Measurements from ENCODE around the gene SLIT3.

SLIT3 gene

GRCh38 chr5:169300468-169301385 lies at the start of gene SLIT3:
Gene SLIT3, minus strand, starts transcription at chr5:169301139. Its CDS starts 430 bp downstream, at chr5:169300709.
- Mint-ChIP-seq H3K9me3 (no peaks in the 10 kb centered on the region), H3K27me3 (peaks cover 26% of the 10 kb centered on the region), H3K4me3 (no peak within 1 kb of the TSS), H3K36me3 (no peaks in the 10 kb centered on the region), H3K4me1 (peaks cover 7% of the 10 kb centered on the region), H3K27ac (no peak within 1 kb of the TSS)

DNA sequence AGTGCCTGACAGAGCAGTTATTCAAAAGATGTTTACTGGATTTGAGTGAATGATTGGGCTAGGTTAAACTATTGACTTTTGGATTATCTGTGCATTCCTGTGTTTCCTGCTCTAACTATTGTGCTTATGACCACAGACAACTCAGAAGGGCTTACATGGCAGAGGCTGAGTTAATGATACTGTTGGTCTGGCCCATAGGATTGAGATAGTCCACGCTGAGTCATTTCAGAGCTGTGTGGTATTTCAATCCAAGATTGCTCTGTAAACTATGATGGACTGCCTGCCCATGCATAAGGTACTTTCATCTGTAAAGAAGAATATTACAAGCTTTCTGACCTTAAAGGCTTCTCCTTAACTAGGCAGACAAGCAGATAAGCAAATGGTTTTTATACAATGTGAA lies 49.1 kb upstream of the SLIT3 start:
- Mint-ChIP-seq H3K27me3 (peaks cover 4% of the 10 kb centered on the region), H3K36me3 (no peaks in the 10 kb centered on the region), H3K4me3 (no peak overlapping the region), H3K4me1 (no peaks in the 10 kb centered on the region), H3K27ac (no peak overlapping the region), H3K9me3 (no peaks in the 10 kb centered on the region)

DNA sequence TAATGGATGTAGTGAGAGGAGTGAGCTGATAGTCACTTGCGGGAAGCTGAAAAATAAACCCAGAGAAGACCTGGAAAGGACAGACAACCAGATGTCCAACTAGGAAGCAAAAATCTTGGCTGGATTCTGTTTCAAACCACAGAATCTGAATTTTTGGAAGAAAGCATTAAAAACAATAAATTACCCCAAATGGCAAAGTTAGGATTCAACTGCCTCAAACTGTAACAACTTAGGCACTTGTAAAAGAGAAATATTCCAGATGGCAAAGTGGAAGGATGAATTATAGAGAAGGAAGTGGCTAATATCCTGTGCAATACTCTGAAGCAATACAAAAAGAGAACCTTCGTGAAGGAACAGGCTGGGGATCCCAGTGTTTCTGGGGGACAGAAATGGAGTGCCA lies 46.8 kb upstream of the SLIT3 start:
- peaks cover 2% of the 10 kb centered on the region for H3K27me3 Mint-ChIP-seq
- no peaks in the 10 kb centered on the region for H3K9me3 Mint-ChIP-seq
- H3K4me3 Mint-ChIP-seq = no peak overlapping the region

GRCh38 chr5:169344629-169345028 lies 43.7 kb upstream of the SLIT3 start:
- no peaks in the 10 kb centered on the region for H3K9me3 Mint-ChIP-seq
- no peaks in the 10 kb centered on the region for H3K27me3 Mint-ChIP-seq
- no peaks in the 10 kb centered on the region for H3K4me1 Mint-ChIP-seq
- H3K27ac Mint-ChIP-seq = no peak overlapping the region
- no peaks in the 10 kb centered on the region for H3K36me3 Mint-ChIP-seq
- H3K4me3 Mint-ChIP-seq = no peak overlapping the region

More for the DNA sequence above, 46.8 kb upstream of the SLIT3 start:
- no peaks in the 10 kb centered on the region for H3K4me1 Mint-ChIP-seq
- no peaks in the 10 kb centered on the region for H3K36me3 Mint-ChIP-seq
- no peak overlapping the region for H3K27ac Mint-ChIP-seq

GRCh38 chr5:169343766-169344165 lies 42.8 kb upstream of the SLIT3 start:
- H3K4me1 Mint-ChIP-seq = no peaks in the 10 kb centered on the region
- H3K9me3 Mint-ChIP-seq = no peaks in the 10 kb centered on the region
- H3K36me3 Mint-ChIP-seq = no peaks in the 10 kb centered on the region
- no peaks in the 10 kb centered on the region for H3K27me3 Mint-ChIP-seq
- H3K4me3 Mint-ChIP-seq = no peak overlapping the region
- H3K27ac Mint-ChIP-seq = no peak overlapping the region

GRCh38 chr5:169341556-169341955 lies 40.6 kb upstream of the SLIT3 start:
- Mint-ChIP-seq H3K27me3 (no peaks in the 10 kb centered on the region), H3K4me3 (no peak overlapping the region), H3K27ac (no peak overlapping the region), H3K9me3 (no peaks in the 10 kb centered on the region), H3K4me1 (no peaks in the 10 kb centered on the region), H3K36me3 (no peaks in the 10 kb centered on the region)

- peaks cover 5% of the 10 kb centered on the region for H3K27me3 Mint-ChIP-seq
- H3K36me3 Mint-ChIP-seq = no peaks in the 10 kb centered on the region
- no peaks in the 10 kb centered on the region for H3K9me3 Mint-ChIP-seq
- no peaks in the 10 kb centered on the region for H3K4me1 Mint-ChIP-seq
- no peak overlapping the region for H3K27ac Mint-ChIP-seq
- H3K4me3 Mint-ChIP-seq = no peak overlapping the region
Measured at GRCh38 chr5:169339869-169340268, 38.9 kb upstream of the SLIT3 start.

DNA sequence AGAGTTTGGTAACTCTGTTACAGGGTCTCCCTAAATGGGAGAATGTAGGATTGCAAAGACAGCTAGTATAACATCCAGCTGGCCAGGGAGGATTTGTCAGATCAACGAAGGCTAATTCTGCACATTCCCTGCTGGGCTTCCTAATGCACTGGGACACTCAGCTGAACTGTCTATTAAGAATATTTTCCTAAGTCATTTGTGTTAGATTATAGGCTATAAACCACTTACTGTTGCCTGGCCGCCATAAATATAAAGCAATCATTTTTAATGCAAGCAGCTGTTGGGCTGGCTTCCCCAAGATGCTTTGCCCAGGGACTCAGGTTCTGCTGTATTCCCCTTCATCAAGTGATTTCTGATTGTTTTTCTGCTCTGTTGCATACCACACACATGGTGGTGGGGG lies 35.3 kb upstream of the SLIT3 start:
- no peaks in the 10 kb centered on the region for H3K36me3 Mint-ChIP-seq
- H3K9me3 Mint-ChIP-seq = no peaks in the 10 kb centered on the region
- H3K27ac Mint-ChIP-seq = no peak overlapping the region
- peaks cover 10% of the 10 kb centered on the region for H3K27me3 Mint-ChIP-seq
- H3K4me1 Mint-ChIP-seq = no peaks in the 10 kb centered on the region
- no peak overlapping the region for H3K4me3 Mint-ChIP-seq

DNA sequence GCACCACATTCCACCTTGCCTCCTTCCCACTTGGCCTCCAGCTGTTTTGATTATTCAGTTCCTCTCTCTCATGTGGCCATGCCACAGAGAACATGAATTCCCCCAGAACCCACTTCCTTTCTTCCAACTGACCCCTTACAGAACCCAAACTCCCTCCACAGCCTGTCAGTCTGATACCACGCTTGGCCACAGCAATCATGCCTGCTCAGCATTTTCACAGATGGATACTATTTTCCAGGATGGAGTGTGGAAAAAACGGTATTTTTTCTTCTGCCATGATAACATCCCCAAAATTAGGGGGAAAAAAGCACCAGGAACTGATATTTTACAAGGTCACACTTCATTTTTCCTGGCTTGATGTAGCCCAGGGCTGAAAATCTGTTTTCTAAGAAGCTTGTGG lies 34.9 kb upstream of the SLIT3 start:
- H3K27me3 Mint-ChIP-seq = peaks cover 10% of the 10 kb centered on the region
- H3K4me1 Mint-ChIP-seq = no peaks in the 10 kb centered on the region
- no peaks in the 10 kb centered on the region for H3K9me3 Mint-ChIP-seq
- H3K4me3 Mint-ChIP-seq = no peak overlapping the region
- H3K36me3 Mint-ChIP-seq = no peaks in the 10 kb centered on the region
- no peak overlapping the region for H3K27ac Mint-ChIP-seq

DNA sequence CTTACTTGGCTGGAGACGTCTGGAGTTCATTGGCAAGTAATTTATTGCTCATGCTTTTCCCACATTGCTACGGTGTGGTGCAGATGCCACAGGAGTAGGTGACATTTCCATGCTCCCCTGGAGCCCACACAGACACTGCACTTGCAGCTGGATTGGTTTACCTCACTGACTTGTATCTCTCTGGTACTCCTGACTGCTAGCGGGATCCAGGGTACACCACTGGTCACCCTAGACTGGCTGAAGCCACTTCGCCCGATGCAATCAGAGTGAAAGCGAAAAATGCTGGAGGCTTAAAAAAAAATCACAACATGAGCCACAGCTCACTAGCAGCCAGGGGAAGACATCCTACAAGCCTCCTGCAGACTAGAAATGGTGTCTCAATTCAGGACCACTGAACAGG lies 32.6 kb upstream of the SLIT3 start:
- peaks cover 10% of the 10 kb centered on the region for H3K27me3 Mint-ChIP-seq
- H3K36me3 Mint-ChIP-seq = no peaks in the 10 kb centered on the region
- no peaks in the 10 kb centered on the region for H3K4me1 Mint-ChIP-seq
- no peak overlapping the region for H3K27ac Mint-ChIP-seq
- no peaks in the 10 kb centered on the region for H3K9me3 Mint-ChIP-seq
- H3K4me3 Mint-ChIP-seq = no peak overlapping the region

DNA sequence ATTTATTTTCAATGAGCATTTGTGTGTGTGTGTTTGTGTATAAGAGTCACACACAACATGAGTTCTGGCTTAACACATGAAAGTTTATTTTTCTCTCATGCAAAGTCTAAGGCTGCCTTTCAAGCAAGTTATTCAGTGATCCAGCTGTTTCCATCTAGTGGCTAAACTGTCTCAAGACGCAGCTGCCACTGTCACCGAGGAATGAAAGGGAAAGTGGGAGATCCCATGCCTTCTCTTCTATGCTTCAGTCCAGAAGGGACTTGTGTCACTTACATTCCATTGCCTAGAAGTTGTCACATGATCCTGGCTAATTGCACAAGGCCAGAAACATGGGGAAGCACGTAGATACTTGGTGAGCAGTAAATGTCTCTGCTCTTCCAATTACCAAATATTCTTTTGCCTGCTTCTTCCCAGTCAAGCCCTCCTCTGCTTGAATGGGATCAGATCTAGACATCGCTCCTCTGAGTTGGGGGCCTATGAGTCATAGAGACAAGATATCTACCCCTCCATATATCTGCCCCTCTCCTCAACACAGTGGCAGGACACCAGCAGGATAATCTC lies 30.4 kb upstream of the SLIT3 start:
- Mint-ChIP-seq H3K9me3 (no peaks in the 10 kb centered on the region), H3K27ac (no peak overlapping the region), H3K4me1 (no peaks in the 10 kb centered on the region), H3K27me3 (peaks cover 10% of the 10 kb centered on the region), H3K4me3 (no peak overlapping the region), H3K36me3 (no peaks in the 10 kb centered on the region)

DNA sequence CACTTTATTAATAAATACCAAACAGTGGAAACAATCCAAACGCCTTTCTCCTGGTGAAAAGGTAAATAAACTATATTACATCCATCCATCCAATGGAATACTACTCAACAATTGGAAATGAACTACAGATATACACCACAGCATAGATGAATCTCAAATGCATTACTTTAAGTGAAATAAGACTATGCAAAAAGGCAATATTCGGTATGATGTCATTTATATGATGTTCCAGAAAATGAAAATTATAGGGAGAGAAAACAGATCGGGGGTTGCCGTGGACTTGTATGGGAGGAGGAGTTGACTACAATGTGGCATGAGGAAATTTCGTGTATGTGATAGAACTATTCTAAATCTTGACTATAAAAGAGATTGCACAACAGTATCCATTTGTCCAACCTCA lies 27.5 kb upstream of the SLIT3 start:
- Mint-ChIP-seq H3K36me3 (no peaks in the 10 kb centered on the region), H3K4me1 (no peaks in the 10 kb centered on the region), H3K27me3 (no peaks in the 10 kb centered on the region), H3K9me3 (peaks cover 8% of the 10 kb centered on the region), H3K27ac (no peak overlapping the region), H3K4me3 (no peak overlapping the region)

GRCh38 chr5:169325273-169325672 lies 24.3 kb upstream of the SLIT3 start:
- Mint-ChIP-seq H3K27ac (no peak overlapping the region), H3K36me3 (no peaks in the 10 kb centered on the region)

DNA sequence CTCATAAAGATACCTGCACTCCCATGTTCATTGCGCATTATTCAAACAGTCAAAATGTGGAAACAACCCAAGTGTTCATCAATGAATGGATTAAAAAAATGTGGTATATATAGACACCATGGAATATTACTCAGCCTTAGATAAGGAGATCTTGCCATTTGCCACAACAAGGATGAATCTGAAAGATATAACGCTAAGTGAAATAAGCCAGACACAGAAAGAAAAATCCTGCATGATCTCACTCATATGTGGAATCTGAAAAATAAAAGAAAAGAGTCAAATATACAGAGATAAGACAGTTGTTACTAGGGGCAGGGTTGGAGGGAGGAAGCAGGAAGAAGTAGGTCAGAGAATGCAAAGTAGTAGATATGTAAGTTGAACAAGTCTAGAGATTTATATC lies 17.6 kb upstream of the SLIT3 start:
- Mint-ChIP-seq H3K27me3 (peaks cover 7% of the 10 kb centered on the region), H3K4me1 (no peaks in the 10 kb centered on the region), H3K36me3 (no peaks in the 10 kb centered on the region), H3K4me3 (no peak overlapping the region), H3K9me3 (no peaks in the 10 kb centered on the region), H3K27ac (no peak overlapping the region)

More at GRCh38 chr5:169325273-169325672, 24.3 kb upstream of the SLIT3 start:
- H3K4me3 Mint-ChIP-seq = no peak overlapping the region
- no peaks in the 10 kb centered on the region for H3K27me3 Mint-ChIP-seq
- H3K9me3 Mint-ChIP-seq = peaks cover 8% of the 10 kb centered on the region
- no peaks in the 10 kb centered on the region for H3K4me1 Mint-ChIP-seq

DNA sequence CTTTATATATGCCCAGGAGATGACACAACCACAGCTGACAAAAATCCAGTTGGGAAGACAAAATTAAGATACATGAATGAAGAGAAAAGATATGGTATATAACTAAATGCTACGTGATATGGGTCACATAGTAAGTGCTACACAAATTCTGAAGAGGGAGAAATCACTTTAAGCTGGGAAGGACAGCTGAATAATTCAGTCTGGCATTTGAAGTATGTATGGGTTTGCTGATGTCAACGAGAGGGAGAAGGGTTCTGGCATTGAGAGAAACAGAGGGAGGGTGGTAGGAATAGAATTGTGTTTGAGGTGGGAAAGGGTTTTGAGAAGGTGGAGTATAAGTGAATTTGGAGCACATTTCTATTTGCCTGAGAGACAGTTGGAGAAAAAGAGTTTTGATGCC lies 6.7 kb upstream of the SLIT3 start:
- Mint-ChIP-seq H3K36me3 (no peaks in the 10 kb centered on the region), H3K4me3 (no peak overlapping the region), H3K9me3 (peaks cover 9% of the 10 kb centered on the region), H3K27ac (no peak overlapping the region), H3K27me3 (peaks cover 21% of the 10 kb centered on the region), H3K4me1 (no peaks in the 10 kb centered on the region)

DNA sequence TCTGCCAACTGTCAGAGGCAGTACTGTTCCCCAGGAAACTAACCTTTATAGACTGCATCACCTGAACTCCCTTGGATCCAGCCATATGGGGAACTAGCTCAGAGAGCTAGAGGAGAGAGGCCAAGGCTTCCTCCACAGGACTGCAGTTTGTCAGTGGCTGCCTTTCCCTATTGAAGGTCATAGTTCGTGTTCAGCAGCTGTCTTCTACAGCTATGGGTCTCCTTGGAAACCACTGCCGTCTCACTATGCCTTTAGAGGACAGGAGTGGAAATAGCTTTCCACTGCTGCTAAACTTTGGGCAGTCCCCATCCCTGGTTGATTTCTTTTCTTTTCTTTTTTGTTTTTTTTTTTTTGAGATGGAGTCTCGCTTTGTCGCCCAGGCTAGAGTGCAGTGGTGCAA lies 4.4 kb upstream of the SLIT3 start:
- no peaks in the 10 kb centered on the region for H3K36me3 Mint-ChIP-seq
- no peak overlapping the region for H3K4me3 Mint-ChIP-seq
- H3K27me3 Mint-ChIP-seq = peaks cover 29% of the 10 kb centered on the region

More for the DNA sequence above, 4.4 kb upstream of the SLIT3 start:
- Mint-ChIP-seq H3K9me3 (no peaks in the 10 kb centered on the region), H3K27ac (no peak overlapping the region), H3K4me1 (peaks cover 7% of the 10 kb centered on the region)
